GM23338 (cell line): ENCODE results near the gene TM7SF2. TPM values are rescaled to one million over a fixed set of nuclear protein-coding genes. Genes with fewer than 3 reads are reported as not detected.

ENCODE experiments used
- ATAC-seq: fragments of 200-7000 bp; cut with Tn5 transposase; 3 replicates; pipeline ENCODE4 v1.9.1; 2020
- DNase-seq: peaks from one replicate; pipeline ENCODE4 v3.0.0-alpha.2; 2015; ENCODE audit warnings: low spot score
- H2AFZ ChIP-seq: fragments of 200-600 bp; sonication (generic); 2 replicates; pipeline ENCODE4 v1.8.0; 2016; ENCODE audit warnings: antibody characterized with exemption, mild to moderate bottlenecking, moderate library complexity
- H3F3A ChIP-seq: fragments of 200-600 bp; sonication (generic); replicated peaks from 2 replicates; pipeline ENCODE4 v1.8.0; 2017; ENCODE audit warnings: antibody characterized with exemption, mixed run types, low read depth
- H3K27ac ChIP-seq: fragments of 200-600 bp; sonication (generic); 2 replicates; pipeline ENCODE4 v1.6.1; 2016; ENCODE audit warnings: low read depth
- H3K27me3 ChIP-seq: fragments of 200-600 bp; sonication (generic); 2 replicates; pipeline ENCODE4 v1.8.0; 2016; ENCODE audit warnings: mild to moderate bottlenecking, mixed run types, moderate library complexity; ENCODE audit not compliant: insufficient read depth
- H3K36me3 ChIP-seq: fragments of 200-600 bp; sonication (generic); 2 replicates; pipeline ENCODE4 v1.8.0; 2016; ENCODE audit warnings: mild to moderate bottlenecking; ENCODE audit not compliant: insufficient read depth
- H3K4me1 ChIP-seq: fragments of 200-600 bp; sonication (generic); 2 replicates; pipeline ENCODE4 v1.8.0; 2016; ENCODE audit warnings: mild to moderate bottlenecking, moderate library complexity; ENCODE audit not compliant: insufficient read depth
- H3K4me2 ChIP-seq: fragments of 200-600 bp; sonication (generic); 2 replicates; pipeline ENCODE4 v1.7.1; 2017; ENCODE audit warnings: mixed run types
- H3K4me3 ChIP-seq: fragments of 200-600 bp; sonication (generic); 2 replicates; pipeline ENCODE4 v1.6.1; 2016; ENCODE audit warnings: mixed run types
- H3K79me2 ChIP-seq: fragments of 200-600 bp; sonication (generic); replicated peaks from 2 replicates; pipeline ENCODE4 v1.8.0; 2017; ENCODE audit warnings: mild to moderate bottlenecking; ENCODE audit not compliant: insufficient read depth
- H3K9me2 ChIP-seq: fragments of 200-600 bp; sonication (generic); 2 replicates; pipeline ENCODE4 v1.8.0; 2017; ENCODE audit not compliant: insufficient read depth
- H4K20me1 ChIP-seq: fragments of 200-600 bp; sonication (generic); replicated peaks from 2 replicates; pipeline ENCODE4 v1.8.0; 2017; ENCODE audit warnings: mild to moderate bottlenecking; ENCODE audit not compliant: insufficient read depth
- H3K27ac Mint-ChIP-seq: 2 replicates; pipeline ENCODE4 v1.8.0; 2020; ENCODE audit warnings: inconsistent platforms, mild to moderate bottlenecking, moderate library complexity, mixed read lengths
- H3K27me3 Mint-ChIP-seq: 3 replicates; pipeline ENCODE4 v1.8.0; 2022; ENCODE audit warnings: low read depth, mild to moderate bottlenecking, moderate library complexity, mixed read lengths, inconsistent platforms; ENCODE audit not compliant: insufficient read depth, poor library complexity
- H3K36me3 Mint-ChIP-seq: 3 replicates; pipeline ENCODE4 v1.8.0; 2021; ENCODE audit warnings: low read depth, mild to moderate bottlenecking, inconsistent platforms, moderate library complexity, mixed read lengths
- H3K4me1 Mint-ChIP-seq: 3 replicates; pipeline ENCODE4 v1.8.0; 2020; ENCODE audit warnings: mild to moderate bottlenecking, inconsistent platforms, mixed read lengths
- H3K4me3 Mint-ChIP-seq: 3 replicates; pipeline ENCODE4 v1.8.0; 2021; ENCODE audit warnings: moderate library complexity, mild to moderate bottlenecking, inconsistent platforms, mixed read lengths
- H3K9me3 Mint-ChIP-seq: 3 replicates; pipeline ENCODE4 v1.8.0; 2020; ENCODE audit warnings: moderate library complexity, mild to moderate bottlenecking, inconsistent platforms, mixed read lengths
- CREB1 ChIP-seq: fragments of 250-450 bp; sonication (Bioruptor Pico); IDR thresholded peaks from 2 replicates; pipeline ENCODE4 v1.5.0; 2020; ENCODE audit warnings: low read depth, mild to moderate bottlenecking, moderate library complexity
- ETS1 ChIP-seq: IDR thresholded peaks from 2 replicates; pipeline ENCODE4 v1.6.1; 2016; ENCODE audit warnings: antibody characterized with exemption
- EZH2 ChIP-seq: fragments of 200-600 bp; sonication (generic); IDR thresholded peaks from one replicate; pipeline ENCODE4 v1.8.0; 2017; ENCODE audit warnings: antibody characterized with exemption, mild to moderate bottlenecking, low read depth; ENCODE audit not compliant: unreplicated experiment
- EZH2phosphoT487 ChIP-seq: fragments of 200-600 bp; sonication (generic); IDR thresholded peaks from one replicate; pipeline ENCODE4 v1.8.1; 2018; ENCODE audit warnings: antibody characterized with exemption; ENCODE audit not compliant: unreplicated experiment
- JUNB ChIP-seq: IDR thresholded peaks from one replicate; pipeline ENCODE4 v1.6.1; 2016; ENCODE audit warnings: antibody characterized with exemption; ENCODE audit not compliant: unreplicated experiment
- NANOG ChIP-seq: IDR thresholded peaks from 2 replicates; pipeline ENCODE4 v1.6.1; 2016; ENCODE audit warnings: antibody characterized with exemption, borderline replicate concordance
- POLR2AphosphoS5 ChIP-seq: IDR thresholded peaks from 2 replicates; pipeline ENCODE4 v1.6.1; 2016; ENCODE audit warnings: antibody characterized with exemption, low read depth
- STAT1 ChIP-seq: IDR thresholded peaks from one replicate; pipeline ENCODE4 v1.6.1; 2016; ENCODE audit warnings: antibody characterized with exemption; ENCODE audit not compliant: unreplicated experiment
- ZNF114 ChIP-seq: fragments of 250-450 bp; sonication (Bioruptor Pico); IDR thresholded peaks from 2 replicates; pipeline ENCODE4 v1.5.0; 2020; ENCODE audit warnings: mild to moderate bottlenecking, moderate library complexity
- ZNF331 ChIP-seq: fragments of 250-450 bp; sonication (Bioruptor Pico); IDR thresholded peaks from 2 replicates; pipeline ENCODE4 v1.5.0; 2020; ENCODE audit warnings: low read depth, mild to moderate bottlenecking, moderate library complexity
- polyA plus RNA-seq: library from polyadenylated mRNA; unstranded; fragments of >200 nt; fragmentation: Nextera tagmentation; extraction: Ambion mirVana; gene quantifications from 2 replicates; pipeline ENCODE4 v1.2.1, GENCODE V29; 2016
- total RNA-seq: library from RNA; depleted of rRNA; stranded (reverse); fragments of >200 nt; shearing (Covaris generic); gene quantifications from 2 replicates; pipeline ENCODE4 v1.2.3, GENCODE V29; 2014
- TF ChIP-seq, protein P1 (sequence below): fragments of 250-450 bp; sonication (Bioruptor Pico); IDR thresholded peaks from 2 replicates; pipeline ENCODE4 v1.5.0; 2020; ENCODE audit warnings: mild to moderate bottlenecking, moderate library complexity
- TF ChIP-seq, protein P2 (sequence below), 2 experiments: fragments of 200-600 bp in 1 of 2; sonication (generic) in 1 of 2; conservative IDR thresholded peaks; 2 replicates each; pipeline versions ENCODE4 v1.5.1 to v1.6.1; 2016 to 2017; ENCODE audit warnings: antibody characterized with exemption in 2 of 2, low read depth in 2 of 2, mild to moderate bottlenecking in 2 of 2, moderate library complexity in 1 of 2

The TM7SF2 gene
- total and polyA plus RNA-seq, 2 experiments from 2014 or later = 43.5 to 82.3 TPM

- TF ChIP-seq, protein P1, sequence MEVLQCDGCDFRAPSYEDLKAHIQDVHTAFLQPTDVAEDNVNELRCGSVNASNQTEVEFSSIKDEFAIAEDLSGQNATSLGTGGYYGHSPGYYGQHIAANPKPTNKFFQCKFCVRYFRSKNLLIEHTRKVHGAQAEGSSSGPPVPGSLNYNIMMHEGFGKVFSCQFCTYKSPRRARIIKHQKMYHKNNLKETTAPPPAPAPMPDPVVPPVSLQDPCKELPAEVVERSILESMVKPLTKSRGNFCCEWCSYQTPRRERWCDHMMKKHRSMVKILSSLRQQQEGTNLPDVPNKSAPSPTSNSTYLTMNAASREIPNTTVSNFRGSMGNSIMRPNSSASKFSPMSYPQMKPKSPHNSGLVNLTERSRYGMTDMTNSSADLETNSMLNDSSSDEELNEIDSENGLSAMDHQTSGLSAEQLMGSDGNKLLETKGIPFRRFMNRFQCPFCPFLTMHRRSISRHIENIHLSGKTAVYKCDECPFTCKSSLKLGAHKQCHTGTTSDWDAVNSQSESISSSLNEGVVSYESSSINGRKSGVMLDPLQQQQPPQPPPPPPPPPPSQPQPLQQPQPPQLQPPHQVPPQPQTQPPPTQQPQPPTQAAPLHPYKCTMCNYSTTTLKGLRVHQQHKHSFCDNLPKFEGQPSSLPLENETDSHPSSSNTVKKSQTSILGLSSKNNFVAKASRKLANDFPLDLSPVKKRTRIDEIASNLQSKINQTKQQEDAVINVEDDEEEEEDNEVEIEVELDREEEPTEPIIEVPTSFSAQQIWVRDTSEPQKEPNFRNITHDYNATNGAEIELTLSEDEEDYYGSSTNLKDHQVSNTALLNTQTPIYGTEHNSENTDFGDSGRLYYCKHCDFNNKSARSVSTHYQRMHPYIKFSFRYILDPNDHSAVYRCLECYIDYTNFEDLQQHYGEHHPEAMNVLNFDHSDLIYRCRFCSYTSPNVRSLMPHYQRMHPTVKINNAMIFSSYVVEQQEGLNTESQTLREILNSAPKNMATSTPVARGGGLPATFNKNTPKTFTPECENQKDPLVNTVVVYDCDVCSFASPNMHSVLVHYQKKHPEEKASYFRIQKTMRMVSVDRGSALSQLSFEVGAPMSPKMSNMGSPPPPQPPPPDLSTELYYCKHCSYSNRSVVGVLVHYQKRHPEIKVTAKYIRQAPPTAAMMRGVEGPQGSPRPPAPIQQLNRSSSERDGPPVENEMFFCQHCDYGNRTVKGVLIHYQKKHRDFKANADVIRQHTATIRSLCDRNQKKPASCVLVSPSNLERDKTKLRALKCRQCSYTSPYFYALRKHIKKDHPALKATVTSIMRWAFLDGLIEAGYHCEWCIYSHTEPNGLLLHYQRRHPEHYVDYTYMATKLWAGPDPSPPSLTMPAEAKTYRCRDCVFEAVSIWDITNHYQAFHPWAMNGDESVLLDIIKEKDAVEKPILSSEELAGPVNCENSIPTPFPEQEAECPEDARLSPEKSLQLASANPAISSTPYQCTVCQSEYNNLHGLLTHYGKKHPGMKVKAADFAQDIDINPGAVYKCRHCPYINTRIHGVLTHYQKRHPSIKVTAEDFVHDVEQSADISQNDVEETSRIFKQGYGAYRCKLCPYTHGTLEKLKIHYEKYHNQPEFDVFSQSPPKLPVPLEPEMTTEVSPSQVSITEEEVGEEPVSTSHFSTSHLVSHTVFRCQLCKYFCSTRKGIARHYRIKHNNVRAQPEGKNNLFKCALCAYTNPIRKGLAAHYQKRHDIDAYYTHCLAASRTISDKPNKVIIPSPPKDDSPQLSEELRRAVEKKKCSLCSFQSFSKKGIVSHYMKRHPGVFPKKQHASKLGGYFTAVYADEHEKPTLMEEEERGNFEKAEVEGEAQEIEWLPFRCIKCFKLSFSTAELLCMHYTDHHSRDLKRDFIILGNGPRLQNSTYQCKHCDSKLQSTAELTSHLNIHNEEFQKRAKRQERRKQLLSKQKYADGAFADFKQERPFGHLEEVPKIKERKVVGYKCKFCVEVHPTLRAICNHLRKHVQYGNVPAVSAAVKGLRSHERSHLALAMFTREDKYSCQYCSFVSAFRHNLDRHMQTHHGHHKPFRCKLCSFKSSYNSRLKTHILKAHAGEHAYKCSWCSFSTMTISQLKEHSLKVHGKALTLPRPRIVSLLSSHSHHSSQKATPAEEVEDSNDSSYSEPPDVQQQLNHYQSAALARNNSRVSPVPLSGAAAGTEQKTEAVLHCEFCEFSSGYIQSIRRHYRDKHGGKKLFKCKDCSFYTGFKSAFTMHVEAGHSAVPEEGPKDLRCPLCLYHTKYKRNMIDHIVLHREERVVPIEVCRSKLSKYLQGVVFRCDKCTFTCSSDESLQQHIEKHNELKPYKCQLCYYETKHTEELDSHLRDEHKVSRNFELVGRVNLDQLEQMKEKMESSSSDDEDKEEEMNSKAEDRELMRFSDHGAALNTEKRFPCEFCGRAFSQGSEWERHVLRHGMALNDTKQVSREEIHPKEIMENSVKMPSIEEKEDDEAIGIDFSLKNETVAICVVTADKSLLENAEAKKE (CRISPR knock-in tag) = no peak
- TF ChIP-seq ZNF114 (CRISPR knock-in tag) (no peak), EZH2 (no peak), NANOG (no peak), ZNF331 (CRISPR knock-in tag) (no peak), EZH2phosphoT487 (no peak), CREB1 (CRISPR knock-in tag) (no peak), POLR2AphosphoS5 (no peak), JUNB (no peak)
Measured at GRCh38 chr11:65136515-65137096, 24.9 kb downstream of the TM7SF2 start (continued).

- Mint-ChIP-seq H3K27me3 (peaks cover 10% of the 10 kb centered on the region), H3K4me1 (no peaks in the 10 kb centered on the region), H3K27ac (no peak overlapping the region), H3K9me3 (peaks cover 9% of the 10 kb centered on the region; the same call in 1 of the 3 replicates), H3K36me3 (no peaks in the 10 kb centered on the region), H3K4me3 (no peak overlapping the region)
- Histone ChIP-seq H3K4me3 (no peak overlapping the region), H2AFZ (no peak overlapping the region), H3K4me1 (no peaks in the 10 kb centered on the region), H3K27me3 (no peaks in the 10 kb centered on the region), H3F3A (no peaks in the 10 kb centered on the region), H3K27ac (no peak overlapping the region), H3K36me3 (no peaks in the 10 kb centered on the region), H3K9me2 (no peaks in the 10 kb centered on the region), H3K79me2 (no peaks in the 10 kb centered on the region), H3K4me2 (no peak overlapping the region), H4K20me1 (no peaks in the 10 kb centered on the region)
- DNase-seq (no peak), ATAC-seq (no peak)
- TF ChIP-seq STAT1 (no peak), NANOG (no peak), EZH2 (no peak), ETS1 (no peak), EZH2phosphoT487 (no peak)
- TF ChIP-seq, protein P2, sequence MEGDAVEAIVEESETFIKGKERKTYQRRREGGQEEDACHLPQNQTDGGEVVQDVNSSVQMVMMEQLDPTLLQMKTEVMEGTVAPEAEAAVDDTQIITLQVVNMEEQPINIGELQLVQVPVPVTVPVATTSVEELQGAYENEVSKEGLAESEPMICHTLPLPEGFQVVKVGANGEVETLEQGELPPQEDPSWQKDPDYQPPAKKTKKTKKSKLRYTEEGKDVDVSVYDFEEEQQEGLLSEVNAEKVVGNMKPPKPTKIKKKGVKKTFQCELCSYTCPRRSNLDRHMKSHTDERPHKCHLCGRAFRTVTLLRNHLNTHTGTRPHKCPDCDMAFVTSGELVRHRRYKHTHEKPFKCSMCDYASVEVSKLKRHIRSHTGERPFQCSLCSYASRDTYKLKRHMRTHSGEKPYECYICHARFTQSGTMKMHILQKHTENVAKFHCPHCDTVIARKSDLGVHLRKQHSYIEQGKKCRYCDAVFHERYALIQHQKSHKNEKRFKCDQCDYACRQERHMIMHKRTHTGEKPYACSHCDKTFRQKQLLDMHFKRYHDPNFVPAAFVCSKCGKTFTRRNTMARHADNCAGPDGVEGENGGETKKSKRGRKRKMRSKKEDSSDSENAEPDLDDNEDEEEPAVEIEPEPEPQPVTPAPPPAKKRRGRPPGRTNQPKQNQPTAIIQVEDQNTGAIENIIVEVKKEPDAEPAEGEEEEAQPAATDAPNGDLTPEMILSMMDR (conservative IDR thresholded peaks at IDR 0.05; ENCODE audit: low read depth in 2 of 2) = no peak
Measured at GRCh38 chr11:65141896-65142494, 30.3 kb downstream of the TM7SF2 start.
